H1 (cell line): ENCODE measurements around the gene C5orf22.

Experiments
- GABPA ChIP-seq: IDR thresholded peaks from 2 replicates; pipeline ENCODE4 v1.6.1; 2011; ENCODE audit warnings: mild to moderate bottlenecking, low read length, moderate library complexity, borderline replicate concordance; ENCODE audit not compliant: insufficient read depth
- TF ChIP-seq, protein P1 (sequence below), 3 experiments: IDR thresholded peaks; 1 replicate in 2 of 3; 2 replicates in 1 of 3; pipeline versions ENCODE4 v1.5.1 to v1.6.1; 2011; ENCODE audit warnings: low read length in 3 of 3, mild to moderate bottlenecking in 3 of 3, inconsistent platforms in 2 of 3, low read depth in 1 of 3, moderate library complexity in 1 of 3; ENCODE audit not compliant: insufficient read depth in 1 of 3; ENCODE audit errors: control extremely low read depth in 1 of 3

DNA sequence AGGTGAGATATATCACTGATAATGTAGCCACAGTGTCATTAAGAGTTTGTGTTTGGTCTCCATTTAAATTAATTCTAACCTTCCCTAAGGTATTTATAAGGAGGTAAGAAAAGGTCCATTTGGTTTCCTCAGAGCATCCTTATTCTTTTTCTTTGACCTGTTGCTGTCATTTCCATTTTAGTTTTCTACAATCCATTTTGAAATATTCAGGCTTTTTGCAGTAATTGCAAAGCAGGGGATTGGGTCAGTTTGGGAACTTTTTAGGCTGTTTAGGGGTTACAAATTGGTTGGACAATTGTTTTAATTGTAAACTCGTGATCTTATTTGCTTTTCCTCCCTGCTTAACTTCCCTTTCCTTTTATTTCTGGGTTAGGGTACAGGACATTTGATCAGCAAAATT, 64.3 kb downstream of the C5orf22 start:
- no peak for TF ChIP-seq GABPA
- TF ChIP-seq, protein P1, sequence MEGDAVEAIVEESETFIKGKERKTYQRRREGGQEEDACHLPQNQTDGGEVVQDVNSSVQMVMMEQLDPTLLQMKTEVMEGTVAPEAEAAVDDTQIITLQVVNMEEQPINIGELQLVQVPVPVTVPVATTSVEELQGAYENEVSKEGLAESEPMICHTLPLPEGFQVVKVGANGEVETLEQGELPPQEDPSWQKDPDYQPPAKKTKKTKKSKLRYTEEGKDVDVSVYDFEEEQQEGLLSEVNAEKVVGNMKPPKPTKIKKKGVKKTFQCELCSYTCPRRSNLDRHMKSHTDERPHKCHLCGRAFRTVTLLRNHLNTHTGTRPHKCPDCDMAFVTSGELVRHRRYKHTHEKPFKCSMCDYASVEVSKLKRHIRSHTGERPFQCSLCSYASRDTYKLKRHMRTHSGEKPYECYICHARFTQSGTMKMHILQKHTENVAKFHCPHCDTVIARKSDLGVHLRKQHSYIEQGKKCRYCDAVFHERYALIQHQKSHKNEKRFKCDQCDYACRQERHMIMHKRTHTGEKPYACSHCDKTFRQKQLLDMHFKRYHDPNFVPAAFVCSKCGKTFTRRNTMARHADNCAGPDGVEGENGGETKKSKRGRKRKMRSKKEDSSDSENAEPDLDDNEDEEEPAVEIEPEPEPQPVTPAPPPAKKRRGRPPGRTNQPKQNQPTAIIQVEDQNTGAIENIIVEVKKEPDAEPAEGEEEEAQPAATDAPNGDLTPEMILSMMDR (IDR thresholded peaks at IDR 0.05; ENCODE audit: control extremely low read depth in 1 of 3, insufficient read depth in 1 of 3, low read depth in 1 of 3, low read length in 3 of 3): no peak
